ENCODE results near the gene CRY1. TPM values are rescaled to one million over a fixed set of nuclear protein-coding genes. Genes with fewer than 3 reads are reported as not detected.

Gene CRY1
- total RNA-seq: 17.6 TPM

DNA sequence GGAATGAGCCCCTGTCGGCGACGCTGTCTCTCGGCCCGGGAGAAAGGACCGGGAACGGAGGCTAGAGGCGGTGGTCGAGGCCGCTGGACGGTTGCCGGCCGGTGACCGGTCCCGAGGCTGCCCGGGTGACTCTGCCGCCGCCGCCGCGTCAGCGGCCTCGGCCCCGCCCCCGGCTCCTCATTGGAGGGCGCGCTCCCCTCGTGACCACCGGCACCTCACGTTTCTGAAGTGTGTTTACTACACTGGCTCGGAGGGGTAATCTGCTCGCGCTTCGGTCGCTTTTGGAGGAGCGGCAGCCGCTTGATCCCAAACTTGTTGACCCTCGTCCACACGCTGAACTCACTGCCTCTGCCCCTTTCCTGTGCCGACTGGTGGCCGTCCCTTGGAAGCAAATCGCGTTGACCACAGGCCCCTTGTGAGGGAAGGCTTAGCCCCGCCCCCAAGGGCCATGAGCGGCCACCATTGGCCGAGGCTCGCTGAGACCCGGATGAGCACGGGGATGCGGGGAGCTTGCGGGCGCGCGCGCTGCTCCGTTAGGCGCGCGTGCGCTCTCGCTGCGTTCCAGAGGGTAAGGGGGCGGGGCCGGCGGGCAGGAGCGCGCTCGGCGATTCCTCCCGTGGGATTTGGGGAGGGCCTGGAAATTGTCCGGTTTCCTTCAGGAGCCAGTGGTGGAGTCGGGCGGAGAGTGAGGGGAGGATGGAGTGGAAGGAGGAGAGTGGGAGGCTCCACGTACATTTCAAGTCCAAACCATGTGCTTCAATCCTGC lies at the start of gene CRY1:
CRY1 (minus strand) TSS at position 133 of the 766 bp plus-strand sequence. CDS start 588 bp downstream, outside the sequence.
- DNase-seq (ENCODE audit: low spot score): peak; percentile 95

DNA sequence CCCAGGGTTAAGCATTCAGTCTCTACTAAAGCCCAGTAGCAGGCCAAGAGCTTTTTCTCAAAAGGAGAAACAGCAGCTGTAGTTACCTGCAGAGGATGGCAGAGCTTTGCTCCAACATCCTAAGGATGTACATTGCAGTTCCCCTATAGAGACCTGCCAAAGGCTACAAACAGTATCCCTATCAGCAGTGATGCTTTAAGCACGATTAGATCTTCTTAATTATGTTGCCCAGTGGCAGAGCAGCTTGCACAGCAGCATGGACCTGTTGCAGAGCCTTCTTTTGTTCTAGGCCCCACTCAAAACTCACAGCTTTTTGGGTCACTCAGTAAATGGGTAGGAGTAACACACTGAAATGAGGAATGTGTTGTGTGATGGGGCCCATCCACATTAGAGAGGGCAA lies 46.4 kb upstream of the CRY1 start:
- DNase-seq (ENCODE audit: low spot score): no peak

DNA sequence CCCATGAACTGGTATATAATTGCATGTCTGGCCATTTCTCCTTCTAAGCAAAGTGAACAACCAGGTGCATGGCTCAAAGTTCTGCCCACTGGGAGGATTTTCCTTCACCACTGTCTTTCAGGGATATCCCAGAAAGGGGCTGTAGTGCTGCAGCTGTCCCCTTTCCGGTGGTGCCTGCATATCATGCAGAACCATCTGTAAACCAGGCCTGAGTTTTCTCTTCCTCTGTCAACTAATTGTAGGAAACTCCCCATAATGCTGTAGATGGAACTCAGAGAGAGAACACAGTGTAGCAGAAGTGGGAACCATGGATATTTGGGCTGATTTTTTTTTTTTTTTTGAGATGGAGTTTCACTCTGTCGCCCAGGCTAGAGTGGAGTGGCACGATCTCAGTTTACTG lies 45.6 kb upstream of the CRY1 start:
- DNase-seq (ENCODE audit: low spot score): no peak

DNA sequence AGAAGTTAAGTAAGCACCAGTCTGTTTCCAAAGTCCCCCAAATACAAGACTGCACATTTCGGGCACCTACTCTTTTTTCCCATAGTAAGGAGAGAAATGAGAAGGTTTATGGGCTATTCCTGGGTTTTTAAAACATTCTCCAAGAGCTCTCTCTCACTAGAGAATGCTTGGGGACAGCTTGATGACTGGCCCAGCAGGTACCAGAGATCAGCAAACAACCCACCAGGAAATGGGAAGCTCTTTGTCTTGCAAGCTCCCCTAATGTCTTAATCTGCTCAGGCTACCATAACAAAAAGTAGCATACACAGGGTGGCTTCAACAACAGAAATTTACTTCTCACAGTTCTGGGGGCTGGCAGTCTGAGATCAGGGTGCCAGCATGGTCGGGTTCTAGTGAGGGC lies 41.8 kb upstream of the CRY1 start:
- no peak for DNase-seq (ENCODE audit: low spot score)

DNA sequence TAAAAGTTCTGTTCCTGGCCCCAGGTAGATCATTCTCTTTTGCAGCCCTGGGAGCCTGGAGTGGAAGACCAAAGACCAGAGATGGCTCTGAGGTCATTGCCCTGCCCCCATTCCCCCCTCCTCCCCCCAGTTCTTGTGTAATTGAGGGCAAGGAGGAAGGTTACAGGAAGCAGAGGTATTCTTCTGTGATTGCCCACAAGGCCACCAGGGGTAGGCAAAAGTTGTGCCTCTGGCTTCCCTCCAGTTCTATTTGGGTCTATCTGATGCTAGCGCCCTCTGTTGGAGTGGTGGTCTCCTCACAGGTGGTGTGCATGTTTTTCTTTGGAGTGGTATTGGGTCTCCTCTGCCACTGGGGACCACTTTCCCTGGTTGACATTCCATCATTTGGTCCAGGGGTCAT lies 41.2 kb upstream of the CRY1 start:
- DNase-seq (ENCODE audit: low spot score): no peak

DNA sequence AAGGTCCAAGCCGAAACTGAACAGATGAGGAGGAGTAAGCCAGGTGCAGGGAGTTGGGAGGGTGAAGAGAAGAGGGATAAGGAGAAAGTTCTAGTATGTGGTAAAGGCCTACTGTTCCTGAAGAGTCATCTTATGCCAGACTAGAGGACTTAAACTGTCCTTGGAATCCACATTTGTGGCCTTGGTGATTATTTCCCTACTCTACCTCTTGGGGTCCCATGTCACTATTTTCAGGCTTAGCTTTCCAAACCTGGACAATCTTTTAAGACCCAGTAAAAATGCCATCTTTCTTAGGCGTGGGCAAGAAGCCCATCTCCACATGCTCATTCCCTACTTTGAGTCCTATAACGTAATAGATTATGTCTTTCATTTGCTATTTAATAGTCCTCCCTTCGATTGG lies 40.1 kb upstream of the CRY1 start:
- no peak for DNase-seq (ENCODE audit: low spot score)

DNA sequence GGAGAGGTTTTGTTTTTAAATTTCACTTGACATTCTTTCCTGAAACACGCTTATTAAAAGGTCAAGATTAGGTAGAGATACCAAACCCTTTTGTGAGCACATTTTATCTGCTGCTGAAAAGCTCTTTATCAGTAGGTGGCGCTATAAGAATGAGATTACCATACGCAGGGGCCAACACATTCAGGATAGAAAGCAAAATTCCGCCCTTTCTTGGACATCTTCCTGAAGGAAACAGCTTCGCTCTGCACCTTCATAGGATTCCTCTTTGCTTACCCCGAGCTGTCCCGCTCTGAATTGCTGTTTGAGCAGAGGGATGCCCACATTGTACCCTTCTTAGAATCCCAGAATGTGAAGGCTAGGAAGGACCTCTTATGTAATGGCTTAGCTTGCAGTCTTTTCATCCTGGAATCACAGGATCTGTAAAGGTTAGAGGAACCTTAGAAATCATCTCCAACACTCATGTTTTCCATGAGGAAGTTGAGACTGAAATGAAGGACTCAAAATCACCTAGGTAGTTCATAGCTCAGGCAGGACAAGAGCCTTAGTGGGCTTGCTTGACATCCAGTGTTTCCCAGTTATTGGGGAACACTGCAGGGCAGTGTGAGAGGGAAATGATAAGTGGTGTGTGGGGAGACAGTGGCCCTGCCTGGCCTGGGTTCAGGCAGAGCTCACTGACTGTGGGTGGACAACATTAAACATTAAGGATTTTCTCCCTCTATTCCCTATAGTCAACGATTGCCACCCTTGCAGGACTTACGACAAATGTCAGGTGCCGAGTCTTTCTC lies 38.7 kb upstream of the CRY1 start:
- DNase-seq (ENCODE audit: low spot score): peak; percentile 17

DNA sequence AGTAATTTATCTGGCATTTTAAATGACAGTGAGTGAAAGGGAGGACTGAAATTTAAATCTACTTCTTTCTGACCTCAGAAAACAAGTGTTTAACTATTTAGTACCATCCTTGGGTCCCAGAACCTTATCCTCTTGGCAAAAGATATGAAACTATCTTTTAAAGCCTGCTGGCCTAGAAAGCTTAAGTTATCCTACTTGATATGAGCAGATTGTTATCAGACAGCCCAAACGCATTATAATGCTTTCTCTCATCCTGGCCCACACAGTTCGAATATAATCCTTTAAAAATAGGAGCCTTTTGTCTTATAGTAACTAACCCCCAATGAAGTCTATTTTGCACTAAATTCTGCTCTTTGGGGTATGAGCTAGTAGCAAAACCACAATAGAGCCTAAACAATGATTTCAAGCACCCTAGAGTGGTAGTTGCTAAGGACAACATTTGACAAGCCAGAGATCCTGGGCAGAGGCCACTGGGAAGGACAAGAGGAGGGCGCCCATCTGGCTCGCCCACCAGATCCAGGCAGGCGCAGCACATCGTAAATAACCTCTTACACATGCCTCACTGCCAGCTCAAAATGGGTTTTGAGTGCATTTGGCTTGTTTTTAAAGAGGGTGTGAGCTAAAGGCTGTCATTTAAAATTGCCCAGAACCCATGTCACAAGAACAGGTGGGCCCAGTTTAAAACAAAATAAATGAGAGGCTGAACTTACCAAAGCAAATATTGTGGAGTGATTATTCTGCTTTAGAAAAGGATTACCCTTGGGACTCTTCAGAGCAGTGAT lies 37.7 kb upstream of the CRY1 start:
- DNase-seq (ENCODE audit: low spot score): no peak

DNA sequence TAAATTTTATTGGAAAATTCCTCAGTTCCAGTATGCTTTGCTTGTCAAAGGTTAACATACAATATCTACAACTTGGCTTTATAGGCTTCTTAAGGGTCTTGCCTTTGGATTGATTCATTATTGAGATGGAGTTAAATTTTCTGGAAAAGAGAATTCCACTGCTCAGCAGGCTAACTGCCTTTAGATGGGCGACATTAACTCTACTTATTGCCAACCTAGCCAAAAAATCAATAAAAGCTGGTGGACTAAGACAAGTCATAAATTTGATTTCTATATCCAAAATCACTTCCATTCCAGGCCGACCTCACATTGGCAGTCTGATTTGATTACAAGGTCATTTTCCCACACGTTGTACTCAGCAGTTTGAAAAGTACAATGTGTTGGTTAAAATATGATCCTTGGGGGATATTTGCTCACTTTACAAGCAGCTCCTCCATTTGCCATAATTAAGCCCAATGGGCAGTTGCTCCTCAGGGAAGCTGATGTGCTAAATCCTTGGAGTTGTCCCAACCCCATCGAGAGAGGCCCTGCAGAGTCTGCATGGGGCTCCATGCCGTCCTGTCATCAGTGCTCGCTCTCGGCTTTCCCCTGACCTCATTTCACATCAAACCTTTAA lies 36.1 kb upstream of the CRY1 start:
- DNase-seq (ENCODE audit: low spot score): no peak

DNA sequence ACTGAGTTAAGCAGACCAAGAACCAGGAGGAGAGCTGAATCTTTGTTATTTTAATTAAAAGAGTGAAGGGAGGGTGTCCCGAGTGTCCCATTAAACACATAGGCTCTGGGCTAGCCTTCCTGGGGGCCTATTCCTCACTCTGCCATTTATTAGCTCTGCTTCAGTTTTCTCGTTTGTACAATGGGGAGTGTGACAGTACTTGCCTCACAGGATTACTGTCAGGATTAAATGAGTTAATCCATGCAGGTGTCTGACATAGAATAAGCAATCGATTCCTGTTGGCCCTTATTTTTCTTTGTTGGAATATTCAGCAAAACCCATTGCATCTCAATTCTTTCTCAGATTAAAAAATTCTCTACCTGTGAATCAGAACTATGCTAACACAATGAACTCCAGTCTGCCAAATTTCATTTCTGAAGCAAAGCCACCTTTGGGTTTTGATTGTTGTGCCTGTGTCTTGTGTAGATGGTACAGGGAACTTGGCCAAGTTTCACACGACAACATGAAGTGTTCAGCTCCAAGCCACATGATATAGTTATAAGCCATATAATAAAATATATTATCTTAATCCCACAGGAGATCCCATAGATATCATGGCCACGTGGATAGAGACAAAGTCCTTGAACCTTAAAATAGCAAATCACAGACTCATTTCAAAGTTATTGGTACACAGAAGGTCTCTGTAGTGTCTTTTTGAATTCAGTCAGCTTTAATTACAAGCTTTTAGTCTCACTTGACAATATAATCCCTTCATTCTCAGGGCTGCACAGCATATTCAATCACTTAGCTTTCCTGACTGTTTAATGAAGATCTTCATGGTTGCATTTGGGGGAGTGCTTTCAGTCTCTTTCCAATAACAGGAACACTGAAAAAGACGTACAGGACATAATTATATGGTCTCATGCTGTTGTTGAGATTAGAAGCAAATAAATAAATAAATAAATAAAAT lies 34.4 kb upstream of the CRY1 start:
- no peak for DNase-seq (ENCODE audit: low spot score)

DNA sequence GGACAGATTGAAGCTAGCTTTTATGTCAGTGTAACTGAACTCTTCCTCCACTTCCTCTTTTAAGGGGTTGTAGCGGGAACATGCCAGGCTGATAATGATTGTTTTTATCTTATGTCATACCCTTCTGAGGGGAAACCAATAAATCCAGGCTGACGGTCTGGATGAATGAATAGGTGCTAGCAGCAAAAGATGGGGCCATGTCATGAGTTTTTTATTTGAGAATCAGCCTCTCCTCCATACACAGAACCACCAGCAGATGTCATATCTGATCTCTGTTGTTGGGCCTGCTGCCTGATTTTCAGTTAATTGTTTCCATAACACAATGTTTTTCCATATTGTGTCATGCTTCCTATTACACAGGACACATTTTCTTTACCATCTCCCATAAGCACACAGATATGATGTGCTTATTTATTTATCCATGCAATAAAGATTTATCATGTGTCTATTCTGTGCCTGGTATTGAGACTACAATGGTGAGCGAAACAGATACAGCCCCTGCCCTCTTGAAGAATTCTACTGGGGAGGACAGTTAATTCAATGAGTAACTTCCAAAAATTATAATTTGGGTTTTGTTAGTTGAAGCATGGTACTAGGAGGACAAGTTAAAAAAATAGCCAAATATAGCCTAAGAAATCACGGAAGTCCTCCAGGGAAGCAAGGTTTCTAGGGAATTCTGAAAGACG lies 33.6 kb upstream of the CRY1 start:
- no peak for DNase-seq (ENCODE audit: low spot score)

DNA sequence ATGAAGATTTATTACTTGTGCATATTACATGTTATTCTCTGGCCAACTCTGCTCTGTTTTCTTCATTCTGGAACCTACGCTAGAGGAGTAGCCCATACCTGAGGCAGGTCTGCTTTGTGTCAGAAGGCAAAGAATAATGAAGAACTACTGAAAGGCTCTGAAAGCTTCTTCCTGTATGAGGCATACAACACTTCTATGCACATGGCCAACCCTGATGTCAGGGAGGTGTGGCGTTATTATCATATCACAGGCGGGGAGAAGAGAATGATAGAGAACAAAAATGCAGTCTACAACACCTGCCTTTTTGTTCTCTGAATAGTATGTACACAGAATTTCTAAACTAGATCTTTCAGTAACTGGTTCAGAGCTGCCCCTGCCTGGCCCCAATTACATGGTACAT lies 32.5 kb upstream of the CRY1 start:
- no peak for DNase-seq (ENCODE audit: low spot score)

DNA sequence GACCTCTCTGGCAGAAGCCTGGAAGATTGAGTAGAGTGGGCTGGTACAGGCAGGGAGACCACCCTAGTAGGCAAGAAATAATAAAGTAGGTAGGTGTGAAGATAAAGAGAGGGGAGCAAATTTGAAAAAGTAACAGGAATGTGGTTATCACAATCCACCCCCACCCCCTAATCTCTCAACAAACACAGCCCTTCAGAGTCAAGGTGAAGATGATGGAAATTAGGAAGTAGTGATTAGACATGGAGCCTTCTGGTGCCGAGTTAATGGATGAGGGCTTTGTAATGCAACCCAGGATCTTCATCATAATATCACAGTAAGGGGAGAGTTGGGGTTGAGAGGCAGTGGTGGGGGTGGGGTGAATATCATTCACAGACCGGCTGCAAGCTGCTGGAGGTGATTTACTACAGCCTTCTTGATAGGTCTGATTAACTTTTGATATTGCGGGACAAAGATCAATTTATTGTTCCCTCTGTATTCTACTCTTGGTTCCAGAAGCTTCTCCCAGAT lies 29.2 kb upstream of the CRY1 start:
- DNase-seq (ENCODE audit: low spot score): no peak

DNA sequence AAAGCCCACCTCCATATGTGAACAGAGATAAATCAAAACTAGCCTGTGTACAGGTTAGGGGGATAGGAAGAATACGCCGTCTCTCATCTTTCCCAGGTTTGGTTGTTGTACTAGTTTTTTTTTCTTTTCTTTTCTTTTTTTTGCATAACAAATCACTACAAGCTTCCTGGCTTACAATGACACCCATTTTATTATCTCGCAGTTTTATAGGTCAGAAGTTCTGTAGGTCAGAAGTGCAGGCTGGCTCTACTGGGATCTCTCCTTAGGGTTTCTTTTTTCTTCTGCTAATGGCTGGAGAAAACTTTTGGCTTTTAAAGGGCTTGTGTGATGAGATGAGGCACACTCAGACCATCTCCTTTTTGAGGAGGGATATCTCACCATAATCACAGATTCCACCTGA lies 25.7 kb upstream of the CRY1 start:
- no peak for DNase-seq (ENCODE audit: low spot score)

DNA sequence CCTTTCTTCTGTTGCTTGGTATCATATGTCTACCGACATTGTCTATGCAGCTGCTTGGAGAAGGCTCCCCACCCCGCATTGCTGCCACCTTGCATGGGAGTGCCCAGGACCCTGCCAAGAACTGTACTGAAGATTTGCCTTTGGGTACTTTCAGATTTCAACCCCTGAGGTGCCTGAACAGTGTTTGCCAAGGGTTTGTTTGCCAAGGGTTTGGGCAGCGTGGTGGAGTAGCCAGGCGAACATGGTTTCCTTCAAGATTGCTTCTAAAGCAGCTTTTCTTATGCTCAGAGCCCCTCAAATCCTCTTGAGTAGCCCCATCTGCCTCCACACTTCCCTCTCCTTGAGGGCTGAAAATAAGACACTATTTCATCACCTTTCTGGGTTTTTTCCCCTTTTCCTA lies 25.3 kb upstream of the CRY1 start:
- no peak for DNase-seq (ENCODE audit: low spot score)

DNA sequence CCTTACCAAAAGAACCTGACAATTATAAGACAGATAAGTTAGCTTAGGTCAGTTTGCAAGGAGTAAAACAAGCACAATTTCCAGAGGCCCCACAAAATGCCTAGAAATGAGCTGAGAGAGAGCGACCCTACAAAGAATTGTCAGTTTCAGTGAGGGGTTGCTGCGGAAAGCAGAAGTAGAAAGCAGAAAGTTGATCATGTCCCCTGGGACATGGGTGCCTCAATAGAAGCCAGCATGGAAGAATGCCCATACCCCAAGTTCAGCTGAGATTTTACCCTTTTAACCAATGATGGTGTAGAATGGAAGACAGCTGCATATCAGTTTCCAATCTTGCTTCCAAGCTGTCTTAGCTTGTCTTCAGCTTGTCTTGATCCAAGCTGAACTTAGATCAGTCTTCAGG lies 21.8 kb upstream of the CRY1 start:
- DNase-seq (ENCODE audit: low spot score): no peak

DNA sequence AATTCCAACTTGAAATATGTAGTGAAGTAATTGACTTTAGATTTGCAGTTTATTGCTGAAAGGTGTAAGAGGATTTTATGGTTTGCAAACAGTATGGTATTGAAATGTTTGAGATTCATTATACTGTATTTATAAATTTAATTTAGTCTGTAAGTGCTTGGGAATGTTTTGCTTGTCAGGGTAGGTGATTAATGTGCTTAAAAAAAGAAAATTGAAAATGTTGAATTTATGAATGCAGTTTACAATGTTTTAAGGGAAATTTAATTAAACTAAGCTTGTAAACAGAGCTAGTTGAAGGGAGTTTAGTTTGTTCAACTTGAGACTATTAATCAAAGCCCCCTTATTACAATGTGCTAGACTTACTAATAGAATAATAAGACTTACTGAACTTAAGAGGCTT lies 18.0 kb upstream of the CRY1 start:
- no peak for DNase-seq (ENCODE audit: low spot score)

DNA sequence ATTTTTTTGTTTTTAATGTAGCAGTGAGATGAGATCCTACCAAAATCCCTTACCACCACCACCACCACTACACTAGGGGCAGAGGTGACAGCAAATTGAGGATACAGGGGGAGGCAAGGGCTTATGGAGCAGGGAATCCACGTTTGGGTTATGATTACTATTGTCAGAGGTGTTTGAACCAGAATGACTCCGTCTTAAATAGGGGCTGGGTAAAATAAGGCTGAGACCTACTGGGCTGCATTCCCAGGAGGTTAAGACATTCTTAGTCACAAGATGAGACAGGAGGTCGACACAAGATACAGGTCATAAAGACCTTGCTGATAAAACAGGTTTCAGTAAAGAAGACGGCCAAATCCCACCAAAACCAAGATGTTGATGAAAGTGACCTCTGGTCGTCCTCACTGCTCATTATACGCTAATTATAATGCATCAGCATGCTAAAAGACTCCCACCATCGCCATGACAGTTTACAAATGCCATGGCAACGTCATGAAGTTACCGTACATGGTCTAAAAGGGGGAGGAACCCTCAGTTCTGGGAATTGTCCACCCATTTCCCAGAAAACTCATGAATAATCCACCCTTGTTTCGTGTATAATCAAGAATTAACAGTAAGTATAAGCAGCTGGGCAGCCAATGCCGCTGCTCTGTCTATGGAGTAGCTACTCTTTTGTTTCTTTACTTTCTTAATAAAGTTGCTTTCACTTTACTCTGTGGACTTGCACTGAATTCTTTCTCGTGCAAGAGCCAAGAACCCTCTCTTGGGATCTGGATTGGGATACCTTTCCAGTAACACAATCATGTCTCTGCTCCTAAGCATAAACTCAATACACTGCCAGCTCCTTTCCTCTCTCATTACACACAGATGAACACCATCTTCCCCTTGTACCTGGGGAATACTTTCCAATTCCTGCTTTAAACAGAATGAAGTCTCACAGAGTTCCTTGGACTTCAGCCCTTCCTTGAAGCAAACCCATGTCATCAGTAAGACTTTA lies 16.7 kb upstream of the CRY1 start:
- DNase-seq (ENCODE audit: low spot score): no peak

DNA sequence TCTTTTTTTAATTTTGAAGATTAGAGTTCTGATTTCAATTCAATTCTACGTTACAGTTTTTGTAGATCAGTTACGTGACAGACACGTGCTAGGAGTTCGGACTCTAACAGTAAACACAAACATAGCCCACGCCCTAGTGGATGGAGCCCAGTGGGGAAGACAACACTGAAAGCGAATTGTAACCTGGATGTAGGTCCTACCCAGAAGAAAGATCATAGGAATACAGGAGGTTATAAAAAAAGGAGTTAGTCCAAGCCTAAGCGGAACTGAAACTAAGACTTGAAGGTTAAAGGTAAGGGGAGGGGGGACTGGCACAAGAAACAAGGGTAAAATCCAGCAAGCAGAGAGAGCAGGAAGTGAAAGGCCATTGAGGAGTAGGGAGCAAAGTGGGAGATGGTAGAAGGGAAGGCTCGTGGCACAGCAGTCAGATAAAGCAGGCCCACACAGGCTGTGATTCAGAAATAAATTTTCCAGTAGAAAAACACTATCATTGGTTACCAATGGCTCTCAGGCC lies 15.7 kb upstream of the CRY1 start:
- no peak for DNase-seq (ENCODE audit: low spot score)

Measured in mucosa of gallbladder (tissue), 1 donor.